Endothelial cell of umbilical vein (primary cell): ENCODE data around the gene TFAP2B. TPM values are rescaled to one million over a fixed set of nuclear protein-coding genes. Genes with fewer than 3 reads are reported as not detected.

ENCODE experiments used
- BruUV-seq: library from RNA; stranded (reverse); fragments of 400-500 nt; replicated peaks from 2 replicates; lab custom pipeline; 2021; lab: Mats Ljungman, UMichigan
- CTCF ChIA-PET: fragments of 300-600, 350-600 bp; sonication (Branson Sonifier 250); formaldehyde crosslinking; loops from one replicate; lab custom pipeline; 2021; ENCODE audit warnings: antibody characterized with exemption, inconsistent platforms; lab: Charles Lee
- POLR2A ChIA-PET: fragments of 300-600, 350-600 bp; sonication (Branson Sonifier 250); formaldehyde crosslinking; loops from one replicate; lab custom pipeline; 2021; ENCODE audit warnings: antibody characterized with exemption, inconsistent platforms; lab: Charles Lee
- DNase-seq: peaks from one replicate; pipeline ENCODE4 v3.0.0-alpha.2; 2011; ENCODE audit warnings: low read depth, low spot score
- FAIRE-seq: peaks from 2 replicates; lab custom pipeline; 2011; peaks lifted over from hg19 to GRCh38; lab: Jason Lieb, UNC
- H2AFZ ChIP-seq: 2 replicates; pipeline ENCODE4 v1.6.0; 2012; ENCODE audit warnings: low read depth, low read length, control low read depth, inconsistent platforms
- H3K27ac ChIP-seq: 2 replicates; pipeline ENCODE4 v1.5.1; 2011; ENCODE audit warnings: low read depth, mild to moderate bottlenecking, control low read depth, low read length, moderate library complexity; ENCODE audit not compliant: insufficient read depth
- H3K27me3 ChIP-seq, 2 experiments: 2 replicates each; pipeline versions ENCODE4 v1.6.0 to v1.6.1; 2011; ENCODE audit warnings: low read length in 2 of 2, mixed read lengths in 1 of 2; ENCODE audit not compliant: control insufficient read depth in 2 of 2, insufficient read depth in 2 of 2
- H3K36me3 ChIP-seq, 2 experiments: 2 replicates in 1 of 2; 3 replicates in 1 of 2; pipeline ENCODE4 v1.5.1; 2011; ENCODE audit warnings: low read length in 2 of 2, mild to moderate bottlenecking in 1 of 2, moderate library complexity in 1 of 2; ENCODE audit not compliant: control insufficient read depth in 2 of 2, insufficient read depth in 2 of 2; ENCODE audit errors: extremely low read depth in 1 of 2
- H3K4me1 ChIP-seq: 3 replicates; pipeline ENCODE4 v1.5.1; 2011; ENCODE audit warnings: mild to moderate bottlenecking, low read length; ENCODE audit not compliant: control insufficient read depth, insufficient read depth; ENCODE audit errors: extremely low read depth
- H3K4me2 ChIP-seq: 2 replicates; pipeline ENCODE4 v1.6.1; 2011; ENCODE audit warnings: low read length, control low read depth, mixed read lengths; ENCODE audit not compliant: insufficient read depth
- H3K4me3 ChIP-seq, 3 experiments: fragments of 200-600 bp in 1 of 3; sonication (generic), shearing (Covaris generic) in 1 of 3; replicated peaks in 1 of 3; 2 replicates each; pipeline ENCODE4 v1.5.1; 2011 to 2016; ENCODE audit warnings: control low read depth in 3 of 3, low read length in 3 of 3, mild to moderate bottlenecking in 2 of 3, inconsistent platforms in 1 of 3, low read depth in 1 of 3, moderate library complexity in 1 of 3; ENCODE audit not compliant: insufficient read depth in 1 of 3
- H3K79me2 ChIP-seq: 2 replicates; pipeline ENCODE4 v1.6.0; 2012; ENCODE audit warnings: low read length, inconsistent platforms; ENCODE audit not compliant: control insufficient read depth, insufficient read depth
- H3K9ac ChIP-seq: replicated peaks from 2 replicates; pipeline ENCODE3; 2011; ENCODE audit warnings: low read length, control low read depth; ENCODE audit not compliant: insufficient read depth; ENCODE audit errors: extremely low read depth
- H3K9me1 ChIP-seq: replicated peaks from 3 replicates; pipeline ENCODE4 v1.6.0; 2011; ENCODE audit warnings: mild to moderate bottlenecking, low read length; ENCODE audit not compliant: control insufficient read depth, insufficient read depth; ENCODE audit errors: extremely low read depth
- H3K9me3 ChIP-seq: replicated peaks from 2 replicates; pipeline ENCODE4 v1.5.1; 2012; ENCODE audit warnings: low read length, inconsistent platforms; ENCODE audit not compliant: control insufficient read depth, insufficient read depth
- H4K20me1 ChIP-seq: replicated peaks from 2 replicates; pipeline ENCODE3; 2011; ENCODE audit warnings: mild to moderate bottlenecking, low read length; ENCODE audit not compliant: control insufficient read depth, insufficient read depth; ENCODE audit errors: extremely low read depth
- EZH2 ChIP-seq: IDR thresholded peaks from 2 replicates; pipeline ENCODE4 v1.6.1; 2012; ENCODE audit warnings: borderline replicate concordance, low read depth, mild to moderate bottlenecking, moderate library complexity, low read length, inconsistent platforms; ENCODE audit not compliant: severe bottlenecking
- FOS ChIP-seq: IDR thresholded peaks from 2 replicates; pipeline ENCODE4 v1.6.1; 2011; ENCODE audit warnings: mild to moderate bottlenecking, low read length, moderate library complexity, borderline replicate concordance; ENCODE audit not compliant: insufficient read depth
- GATA2 ChIP-seq: IDR thresholded peaks from 2 replicates; pipeline ENCODE4 v1.7.0; 2011; ENCODE audit warnings: low read depth, mild to moderate bottlenecking, moderate library complexity, mixed read lengths, low read length; ENCODE audit not compliant: insufficient read length, insufficient read depth
- JUN ChIP-seq: IDR thresholded peaks from 2 replicates; pipeline ENCODE4 v1.6.1; 2011; ENCODE audit warnings: borderline replicate concordance, low read depth; ENCODE audit not compliant: insufficient read length, insufficient read depth
- MAX ChIP-seq: IDR thresholded peaks from 2 replicates; pipeline ENCODE4 v1.6.1; 2011; ENCODE audit not compliant: insufficient read depth, insufficient read length
- MYC ChIP-seq: IDR thresholded peaks from one replicate; pipeline ENCODE4 v1.6.1; 2011; ENCODE audit warnings: mild to moderate bottlenecking, low read depth, low read length
- POLR2A ChIP-seq: IDR thresholded peaks from 2 replicates; pipeline ENCODE4 v1.6.1; 2012; ENCODE audit warnings: low read depth, mild to moderate bottlenecking, control low read depth, low read length
- POLR2AphosphoS5 ChIP-seq: IDR thresholded peaks from 2 replicates; pipeline ENCODE4 v1.6.1; 2012; ENCODE audit warnings: low read depth, mild to moderate bottlenecking, control low read depth, low read length, moderate library complexity; ENCODE audit not compliant: insufficient read depth
- dilution Hi-C: fragments of 300-500 bp; cut with MboI; formaldehyde crosslinking; loops from one replicate; pipeline ENCODE4 v1.15.0; 2019; ENCODE audit warnings: low sequenced_read_pairs; ENCODE audit not compliant: extremely low pct_ligation_motif_present
- intact Hi-C: fragments of 100-400 bp; cut with micrococcal nuclease; formaldehyde crosslinking; loops from one replicate; pipeline ENCODE4 v1.10.0; 2022
- polyA plus RNA-seq, 4 experiments: library from polyadenylated mRNA; depleted of rRNA in 3 of 4; stranded (reverse) in 3 of 4; unstranded in 1 of 4; fragments of >200 nt; gene quantifications; 2 replicates each; pipeline versions ENCODE4 v1.2.1 to v1.2.3, GENCODE V29; 2011 to 2012; ENCODE audit warnings: missing spikeins in 1 of 4
- total RNA-seq: library from RNA; stranded (reverse); gene quantifications from 2 replicates; pipeline ENCODE4 v1.2.3, GENCODE V29; 2021
- TF ChIP-seq, protein P1 (sequence below), 2 donors: IDR thresholded peaks; 1 replicate in 1 of 2; 2 replicates in 1 of 2; pipeline ENCODE4 v1.5.1; 2011; ENCODE audit warnings: low read length in 2 of 2, mild to moderate bottlenecking in 2 of 2, moderate library complexity in 2 of 2, control low read depth in 1 of 2, inconsistent platforms in 1 of 2, low read depth in 1 of 2; ENCODE audit not compliant: insufficient read depth in 1 of 2; ENCODE audit errors: extremely low read depth in 1 of 2

TFAP2B gene
- total and polyA plus RNA-seq, 2 donors (not counting 3 experiments of a cell fraction or from before 2014, with no cell fraction given), result not detected

GRCh38 chr6:50818020-50818419 lies 651 bp upstream of the TFAP2B start:
- H3K27ac ChIP-seq, result no peak overlapping the region
- no peak overlapping the region for H3K9ac ChIP-seq
- no peak overlapping the region for H2AFZ ChIP-seq
- DNase-seq, result no peak
- intact Hi-C loops, result loop anchor here (10.0 kb wide), 1 partner anchor 1037 kb away; no protein-coding TSS in a partner anchor
- ChIA-PET POLR2A (no interaction called here), CTCF (interaction anchor here (1.3 to 4.2 kb wide), 4 partner anchors 1142 to 1232 kb away, joined by 5 to 34 read pairs (median 24); no protein-coding TSS in a partner anchor)
- H3K27me3 ChIP-seq, result peaks cover 51 to 67% of the 10 kb centered on the region in 2 experiments
- H3K9me3 ChIP-seq, result no peaks in the 10 kb centered on the region
- H3K9me1 ChIP-seq, result no peaks in the 10 kb centered on the region
- H4K20me1 ChIP-seq, result no peaks in the 10 kb centered on the region
- no peak overlapping the region for H3K4me2 ChIP-seq
- BruUV-seq, result no TSS peak
- FAIRE-seq, result no peak
- no peaks in the 10 kb centered on the region for H3K79me2 ChIP-seq
- H3K36me3 ChIP-seq, result no peaks in the 10 kb centered on the region
- H3K4me1 ChIP-seq, result no peaks in the 10 kb centered on the region
- TF ChIP-seq POLR2A, result no peak
- TF ChIP-seq FOS, result no peak
- no peak for TF ChIP-seq EZH2
- TF ChIP-seq MAX, result no peak
- no peak for TF ChIP-seq GATA2
- TF ChIP-seq JUN, result no peak
- no peak for TF ChIP-seq MYC
- TF ChIP-seq, protein P1, sequence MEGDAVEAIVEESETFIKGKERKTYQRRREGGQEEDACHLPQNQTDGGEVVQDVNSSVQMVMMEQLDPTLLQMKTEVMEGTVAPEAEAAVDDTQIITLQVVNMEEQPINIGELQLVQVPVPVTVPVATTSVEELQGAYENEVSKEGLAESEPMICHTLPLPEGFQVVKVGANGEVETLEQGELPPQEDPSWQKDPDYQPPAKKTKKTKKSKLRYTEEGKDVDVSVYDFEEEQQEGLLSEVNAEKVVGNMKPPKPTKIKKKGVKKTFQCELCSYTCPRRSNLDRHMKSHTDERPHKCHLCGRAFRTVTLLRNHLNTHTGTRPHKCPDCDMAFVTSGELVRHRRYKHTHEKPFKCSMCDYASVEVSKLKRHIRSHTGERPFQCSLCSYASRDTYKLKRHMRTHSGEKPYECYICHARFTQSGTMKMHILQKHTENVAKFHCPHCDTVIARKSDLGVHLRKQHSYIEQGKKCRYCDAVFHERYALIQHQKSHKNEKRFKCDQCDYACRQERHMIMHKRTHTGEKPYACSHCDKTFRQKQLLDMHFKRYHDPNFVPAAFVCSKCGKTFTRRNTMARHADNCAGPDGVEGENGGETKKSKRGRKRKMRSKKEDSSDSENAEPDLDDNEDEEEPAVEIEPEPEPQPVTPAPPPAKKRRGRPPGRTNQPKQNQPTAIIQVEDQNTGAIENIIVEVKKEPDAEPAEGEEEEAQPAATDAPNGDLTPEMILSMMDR (IDR thresholded peaks at IDR 0.05; ENCODE audit: extremely low read depth in 1 of 2, insufficient read depth in 1 of 2, low read depth in 1 of 2, low read length in 2 of 2), result no peak
- TF ChIP-seq POLR2AphosphoS5, result no peak
- no peak overlapping the region for H3K4me3 ChIP-seq
- dilution Hi-C loops, result no loop called here
